GM18870 (cell line): ENCODE results near the gene CMTM4.
"Not testable (repeated sequence)": the region's sequence is repeated elsewhere in the genome, so short reads cannot be mapped to it uniquely, and the experiment has no call there.

Source experiments
- ATAC-seq: cut with Tn5 transposase; IDR thresholded peaks from one replicate; pipeline ENCODE4 v1.9.1; 2021; ENCODE audit warnings: moderate library complexity; ENCODE audit not compliant: unreplicated experiment

CMTM4 gene

GRCh38 chr16:66705790-66706505, 9.4 kb upstream of the CMTM4 start:
- ATAC-seq: no peak

- ATAC-seq: no peak
Observed at GRCh38 chr16:66703406-66704215, 7.1 kb upstream of the CMTM4 start.

GRCh38 chr16:66701516-66701915, 5.0 kb upstream of the CMTM4 start:
- ATAC-seq: no peak

GRCh38 chr16:66701026-66701425, 4.5 kb upstream of the CMTM4 start:
- no peak for ATAC-seq

- no peak for ATAC-seq
Observed at GRCh38 chr16:66699898-66700297, 3.4 kb upstream of the CMTM4 start.

GRCh38 chr16:66698046-66698445, 1.5 kb upstream of the CMTM4 start:
- ATAC-seq: no peak

- peak; percentile 37 for ATAC-seq
Observed at GRCh38 chr16:66695935-66696668, 441 bp downstream of the CMTM4 start.

GRCh38 chr16:66695471-66695934, 1.0 kb downstream of the CMTM4 start:
- ATAC-seq: no peak

GRCh38 chr16:66693149-66693548, 3.4 kb downstream of the CMTM4 start:
- ATAC-seq: no peak

- ATAC-seq: no peak
Observed at GRCh38 chr16:66692341-66692740, 4.2 kb downstream of the CMTM4 start.

- no peak for ATAC-seq
Observed at GRCh38 chr16:66691234-66691633, 5.3 kb downstream of the CMTM4 start.

- no peak for ATAC-seq
Observed at GRCh38 chr16:66690106-66690847, 6.3 kb downstream of the CMTM4 start.

GRCh38 chr16:66689282-66689681, 7.3 kb downstream of the CMTM4 start:
- no peak for ATAC-seq

GRCh38 chr16:66687906-66688625, 8.5 kb downstream of the CMTM4 start:
- no peak for ATAC-seq

GRCh38 chr16:66685501-66686115, 10.9 kb downstream of the CMTM4 start:
- not testable (repeated sequence) for ATAC-seq

- ATAC-seq: no peak
Observed at GRCh38 chr16:66682271-66682670, 14.3 kb downstream of the CMTM4 start.

GRCh38 chr16:66681676-66682075, 14.9 kb downstream of the CMTM4 start:
- ATAC-seq: no peak

GRCh38 chr16:66678337-66678736, 18.2 kb downstream of the CMTM4 start:
- no peak for ATAC-seq

GRCh38 chr16:66677836-66678235, 18.7 kb downstream of the CMTM4 start:
- no peak for ATAC-seq

GRCh38 chr16:66677179-66677578, 19.4 kb downstream of the CMTM4 start:
- ATAC-seq: no peak
